Endodermal cell (in vitro differentiated cells): ENCODE measurements around the gene CETP. TPM values are rescaled to one million over a fixed set of nuclear protein-coding genes. Genes with fewer than 3 reads are reported as not detected.

Source experiments
- DNase-seq: peaks from one replicate; pipeline ENCODE4 v3.0.0-alpha.2; 2017
- H3K27ac ChIP-seq: 2 replicates; pipeline ENCODE4 v1.5.1; 2013; ENCODE audit warnings: mild to moderate bottlenecking, low read depth, low read length, moderate library complexity
- H3K27me3 ChIP-seq: 2 replicates; pipeline ENCODE4 v1.6.1; 2013; ENCODE audit warnings: mild to moderate bottlenecking, low read length, moderate library complexity; ENCODE audit not compliant: insufficient read depth, control insufficient read depth, poor library complexity, severe bottlenecking
- H3K36me3 ChIP-seq: 2 replicates; pipeline ENCODE4 v1.7.0; 2013; ENCODE audit warnings: mild to moderate bottlenecking, low read length, moderate library complexity; ENCODE audit not compliant: control insufficient read depth, insufficient read depth
- H3K4me1 ChIP-seq: one replicate; pipeline ENCODE4 v1.7.0; 2013; ENCODE audit warnings: low read length; ENCODE audit not compliant: control insufficient read depth, insufficient read depth
- H3K4me3 ChIP-seq: 2 replicates; pipeline ENCODE4 v1.5.1; 2013; ENCODE audit warnings: mild to moderate bottlenecking, low read length, moderate library complexity
- H3K9ac ChIP-seq: 2 replicates; pipeline ENCODE4 v1.6.1; 2013; ENCODE audit warnings: mild to moderate bottlenecking, low read length, moderate library complexity; ENCODE audit not compliant: poor library complexity, severe bottlenecking; ENCODE audit errors: extremely low read depth
- H3K9me3 ChIP-seq: 2 replicates; pipeline ENCODE4 v1.6.1; 2013; ENCODE audit warnings: mild to moderate bottlenecking, low read length, moderate library complexity; ENCODE audit not compliant: control insufficient read depth
- H3K27ac Mint-ChIP-seq: 2 replicates; pipeline ENCODE4 v1.8.0; 2020; ENCODE audit warnings: mixed read lengths
- H3K27me3 Mint-ChIP-seq: 2 replicates; pipeline ENCODE4 v1.8.0; 2021; ENCODE audit warnings: mild to moderate bottlenecking, mixed read lengths; ENCODE audit not compliant: insufficient read depth
- H3K36me3 Mint-ChIP-seq: 2 replicates; pipeline ENCODE4 v1.8.0; 2020; ENCODE audit warnings: low read depth, mixed read lengths
- H3K4me1 Mint-ChIP-seq: 2 replicates; pipeline ENCODE4 v1.8.0; 2020; ENCODE audit warnings: mixed read lengths
- H3K4me3 Mint-ChIP-seq: 2 replicates; pipeline ENCODE4 v1.8.0; 2020; ENCODE audit warnings: mild to moderate bottlenecking, moderate library complexity, mixed read lengths
- H3K9me3 Mint-ChIP-seq: 2 replicates; pipeline ENCODE4 v1.8.0; 2020; ENCODE audit warnings: mild to moderate bottlenecking, mixed read lengths
- CTCF ChIP-seq: fragments of 200-600 bp; sonication (generic); conservative IDR thresholded peaks from 2 replicates; pipeline ENCODE4 v1.5.0; 2021; ENCODE audit warnings: antibody characterized with exemption, mild to moderate bottlenecking
- WGBS, 2 experiments: methylation state at CpG; one replicate each; pipeline versions ENCODE4 v1.1.5 to v1.1.7; 2013; ENCODE audit warnings: missing lambda C conversion rate in 2 of 2, mixed read lengths in 1 of 2; ENCODE audit not compliant: insufficient coverage in 1 of 2, insufficient read length in 1 of 2; 5-methylcytosine and 5-hydroxymethylcytosine counted together
- total RNA-seq, 2 donors: library from RNA; stranded (reverse); fragmentation: NEBNext Ultra II Directional in 1 of 2; extraction: Animal tissue kit (Norgen Biotek cat#: 25700) in 1 of 2; gene quantifications; 2 replicates in 1 of 2; 3 replicates in 1 of 2; pipeline ENCODE4 v1.2.1, GENCODE V29; 2021

Gene CETP
- total RNA-seq, 2 donors from 2014 or later = not detected

DNA sequence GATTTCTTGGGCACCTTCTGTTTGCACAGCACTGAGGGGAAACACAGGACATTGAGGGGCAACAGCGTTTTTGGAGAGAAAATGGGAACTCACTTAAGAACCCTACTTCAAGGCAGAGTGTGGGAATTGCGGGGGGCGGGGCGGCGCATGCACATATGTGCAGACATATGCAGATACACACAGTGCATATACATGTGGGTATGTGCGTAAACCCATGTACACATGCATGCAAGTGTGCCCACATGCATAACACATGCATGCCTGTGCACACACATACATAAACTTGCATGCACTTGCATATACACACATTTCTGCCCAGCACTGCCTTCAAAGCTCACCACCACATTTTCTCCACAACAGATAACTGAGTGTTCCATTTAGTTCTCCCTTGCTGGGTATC, 60.0 kb downstream of the CETP start:
- no peaks in the 10 kb centered on the region for H3K36me3 ChIP-seq
- 86 to 94% methylated on average over 6 of the region's 6 CpGs for WGBS, 2 experiments
- Mint-ChIP-seq H3K36me3 (no peaks in the 10 kb centered on the region), H3K27ac (no peak overlapping the region), H3K9me3 (no peaks in the 10 kb centered on the region), H3K4me1 (peaks cover 2% of the 10 kb centered on the region), H3K27me3 (peaks cover 3% of the 10 kb centered on the region), H3K4me3 (no peak overlapping the region)
- TF ChIP-seq CTCF = no peak
- H3K4me3 ChIP-seq = no peak overlapping the region
- H3K27ac ChIP-seq = no peak overlapping the region
- no peak overlapping the region for H3K9ac ChIP-seq
- H3K4me1 ChIP-seq = no peaks in the 10 kb centered on the region
- no peak for DNase-seq
- no peaks in the 10 kb centered on the region for H3K27me3 ChIP-seq
- H3K9me3 ChIP-seq = no peaks in the 10 kb centered on the region

DNA sequence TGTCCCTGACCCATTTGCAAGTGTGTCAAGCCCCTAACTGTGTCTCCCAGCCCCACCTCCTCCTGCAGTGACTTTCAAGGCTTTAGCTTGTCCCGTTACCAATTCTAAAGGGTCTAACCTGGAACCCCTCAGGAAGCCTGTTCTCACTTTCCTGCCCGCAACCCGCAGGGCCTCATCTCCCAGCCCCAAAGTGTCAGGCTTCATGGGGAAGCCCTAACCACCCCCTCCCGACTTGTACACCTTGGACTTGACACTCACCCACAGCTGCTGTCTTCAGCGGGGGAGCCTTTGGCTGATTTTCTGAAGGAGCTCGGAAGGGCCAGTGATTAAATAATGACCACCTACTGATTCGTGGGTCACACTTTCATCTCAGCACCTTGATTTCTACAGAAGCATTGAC, 60.7 kb downstream of the CETP start:
- no peaks in the 10 kb centered on the region for H3K36me3 Mint-ChIP-seq
- Histone ChIP-seq H3K4me3 (no peak overlapping the region), H3K4me1 (no peaks in the 10 kb centered on the region), H3K9ac (no peak overlapping the region), H3K27ac (no peak overlapping the region), H3K36me3 (no peaks in the 10 kb centered on the region), H3K9me3 (no peaks in the 10 kb centered on the region), H3K27me3 (no peaks in the 10 kb centered on the region)
- whole genome bisulfite sequencing, 2 experiments = 92 to 97% methylated on average over 7 of the region's 7 CpGs
- H3K27ac Mint-ChIP-seq = no peak overlapping the region
- DNase-seq = peak; percentile 37
- peaks cover 2% of the 10 kb centered on the region for H3K4me1 Mint-ChIP-seq
- H3K27me3 Mint-ChIP-seq = peaks cover 3% of the 10 kb centered on the region
- no peaks in the 10 kb centered on the region for H3K9me3 Mint-ChIP-seq
- no peak overlapping the region for H3K4me3 Mint-ChIP-seq
- no peak for TF ChIP-seq CTCF

GRCh38 chr16:57023541-57024249, 61.9 kb downstream of the CETP start:
- H3K9me3 Mint-ChIP-seq = no peaks in the 10 kb centered on the region
- 92 to 100% methylated on average over 3 to 8 of the region's 8 CpGs for WGBS, 2 experiments
- no peaks in the 10 kb centered on the region for H3K4me1 ChIP-seq

More at GRCh38 chr16:57023541-57024249, 61.9 kb downstream of the CETP start:
- TF ChIP-seq CTCF = no peak
- Histone ChIP-seq H3K4me3 (no peak overlapping the region), H3K9ac (no peak overlapping the region), H3K27me3 (no peaks in the 10 kb centered on the region), H3K9me3 (no peaks in the 10 kb centered on the region), H3K36me3 (no peaks in the 10 kb centered on the region), H3K27ac (no peak overlapping the region)
- H3K27me3 Mint-ChIP-seq = peaks cover 3% of the 10 kb centered on the region
- H3K27ac Mint-ChIP-seq = no peak overlapping the region
- peaks cover 2% of the 10 kb centered on the region for H3K4me1 Mint-ChIP-seq
- H3K36me3 Mint-ChIP-seq = no peaks in the 10 kb centered on the region
- no peak for DNase-seq
- no peak overlapping the region for H3K4me3 Mint-ChIP-seq
